ENCODE data around the gene VDAC1. TPM values are rescaled to one million over a fixed set of nuclear protein-coding genes. Genes with fewer than 3 reads are reported as not detected.

The VDAC1 gene
- total and polyA plus RNA-seq, 2 donors from 2014 or later = 148 to 285 TPM

DNA sequence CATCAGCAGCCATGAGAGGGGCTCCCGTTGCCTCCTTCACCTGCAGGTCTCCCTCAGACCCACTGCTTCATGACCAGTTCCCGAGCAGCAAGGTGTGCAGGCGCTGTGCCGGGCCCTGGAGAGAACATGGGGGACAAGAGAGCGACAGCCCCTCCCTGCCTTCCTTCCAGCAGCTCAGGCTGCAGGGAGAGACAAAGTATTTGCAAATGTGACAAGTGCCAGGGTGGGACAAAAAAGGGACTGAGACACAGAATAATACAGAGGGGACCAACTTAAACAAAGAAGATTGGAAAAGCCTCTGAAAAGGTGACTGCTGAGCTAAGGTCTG lies 22.5 kb upstream of the VDAC1 start:
- H3K27me3 ChIP-seq (ENCODE audit: control insufficient read depth, insufficient read depth, low read length) = no peaks in the 10 kb centered on the region
- no peaks in the 10 kb centered on the region for H3K9me3 ChIP-seq (ENCODE audit: control insufficient read depth in 2 of 3, insufficient read depth in 1 of 3, low read length in 3 of 3)
- H3K4me3 ChIP-seq (ENCODE audit: low read length in 3 of 3) = no peak overlapping the region
- H3K9ac ChIP-seq (ENCODE audit: low read length in 3 of 3) = no peak overlapping the region
- no peaks in the 10 kb centered on the region for H3K4me1 ChIP-seq (ENCODE audit: control insufficient read depth in 2 of 3, insufficient read depth in 2 of 3, low read depth in 1 of 3, low read length in 3 of 3)
- TF ChIP-seq, protein P1, sequence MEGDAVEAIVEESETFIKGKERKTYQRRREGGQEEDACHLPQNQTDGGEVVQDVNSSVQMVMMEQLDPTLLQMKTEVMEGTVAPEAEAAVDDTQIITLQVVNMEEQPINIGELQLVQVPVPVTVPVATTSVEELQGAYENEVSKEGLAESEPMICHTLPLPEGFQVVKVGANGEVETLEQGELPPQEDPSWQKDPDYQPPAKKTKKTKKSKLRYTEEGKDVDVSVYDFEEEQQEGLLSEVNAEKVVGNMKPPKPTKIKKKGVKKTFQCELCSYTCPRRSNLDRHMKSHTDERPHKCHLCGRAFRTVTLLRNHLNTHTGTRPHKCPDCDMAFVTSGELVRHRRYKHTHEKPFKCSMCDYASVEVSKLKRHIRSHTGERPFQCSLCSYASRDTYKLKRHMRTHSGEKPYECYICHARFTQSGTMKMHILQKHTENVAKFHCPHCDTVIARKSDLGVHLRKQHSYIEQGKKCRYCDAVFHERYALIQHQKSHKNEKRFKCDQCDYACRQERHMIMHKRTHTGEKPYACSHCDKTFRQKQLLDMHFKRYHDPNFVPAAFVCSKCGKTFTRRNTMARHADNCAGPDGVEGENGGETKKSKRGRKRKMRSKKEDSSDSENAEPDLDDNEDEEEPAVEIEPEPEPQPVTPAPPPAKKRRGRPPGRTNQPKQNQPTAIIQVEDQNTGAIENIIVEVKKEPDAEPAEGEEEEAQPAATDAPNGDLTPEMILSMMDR (IDR thresholded peaks at IDR 0.05; ENCODE audit: borderline replicate concordance, extremely low read depth, insufficient read depth) = no peak
- no peaks in the 10 kb centered on the region for H3K36me3 ChIP-seq (ENCODE audit: control insufficient read depth in 2 of 3, insufficient read depth in 3 of 3, low read length in 3 of 3)
- no peak overlapping the region for H3K27ac ChIP-seq (ENCODE audit: low read depth in 2 of 2, low read length in 2 of 2)
- DNase-seq (no peak), FAIRE-seq (no peak)
- intact Hi-C loops (cut with DNase I) = no loop called here

- H3K9ac ChIP-seq (ENCODE audit: low read length in 3 of 3) = no peak overlapping the region
- TF ChIP-seq, protein P1 (IDR thresholded peaks at IDR 0.05; ENCODE audit: borderline replicate concordance, extremely low read depth, insufficient read depth) = peak; percentile 48
- DNase-seq (peak in 4 of 5 donors; percentile 85 to 92 (median 88)), FAIRE-seq (no peak)
- H3K27me3 ChIP-seq (ENCODE audit: control insufficient read depth, insufficient read depth, low read length) = no peaks in the 10 kb centered on the region
- H3K9me3 ChIP-seq (ENCODE audit: control insufficient read depth in 2 of 3, insufficient read depth in 1 of 3, low read length in 3 of 3) = no peaks in the 10 kb centered on the region
- H3K4me3 ChIP-seq (ENCODE audit: low read length in 3 of 3) = no peak overlapping the region
- H3K4me1 ChIP-seq (ENCODE audit: control insufficient read depth in 2 of 3, insufficient read depth in 2 of 3, low read depth in 1 of 3, low read length in 3 of 3) = no peaks in the 10 kb centered on the region
- intact Hi-C loops (cut with DNase I) = no loop called here
- no peak overlapping the region for H3K27ac ChIP-seq (ENCODE audit: low read depth in 2 of 2, low read length in 2 of 2)
- no peaks in the 10 kb centered on the region for H3K36me3 ChIP-seq (ENCODE audit: control insufficient read depth in 2 of 3, insufficient read depth in 3 of 3, low read length in 3 of 3)
Observed at GRCh38 chr5:134026521-134027287, 21.9 kb upstream of the VDAC1 start.

DNA sequence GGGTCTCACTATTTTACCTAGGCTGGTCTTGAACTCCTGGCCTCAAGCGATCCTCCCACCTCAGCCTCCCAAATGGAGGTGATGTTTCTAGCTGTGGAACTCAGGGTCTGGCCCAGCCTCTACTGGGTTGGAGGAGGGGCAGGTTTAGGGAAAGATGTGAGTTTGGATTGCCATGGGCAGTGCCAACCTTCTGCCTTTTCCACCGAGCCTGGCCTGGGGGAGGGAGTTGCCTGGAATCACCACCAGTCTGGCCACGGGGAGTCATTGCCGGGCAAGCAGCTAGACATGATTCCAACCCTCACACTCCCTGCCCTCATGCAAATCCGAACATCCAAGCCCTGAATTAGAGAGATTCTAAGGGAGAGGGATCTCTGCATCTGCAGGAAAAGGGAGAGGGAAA lies 21.0 kb upstream of the VDAC1 start:
- no peak for DNase-seq
- no peak for FAIRE-seq
- TF ChIP-seq, protein P1 (IDR thresholded peaks at IDR 0.05; ENCODE audit: borderline replicate concordance, extremely low read depth, insufficient read depth) = no peak

GRCh38 chr5:134024811-134025210 lies 20.0 kb upstream of the VDAC1 start:
- Histone ChIP-seq H3K27ac (ENCODE audit: low read depth in 2 of 2, low read length in 2 of 2) (no peak overlapping the region), H3K4me1 (ENCODE audit: control insufficient read depth in 2 of 3, insufficient read depth in 2 of 3, low read depth in 1 of 3, low read length in 3 of 3) (no peaks in the 10 kb centered on the region), H3K36me3 (ENCODE audit: control insufficient read depth in 2 of 3, insufficient read depth in 3 of 3, low read length in 3 of 3) (no peaks in the 10 kb centered on the region), H3K4me3 (ENCODE audit: low read length in 3 of 3) (no peak overlapping the region), H3K9ac (ENCODE audit: low read length in 3 of 3) (no peak overlapping the region), H3K9me3 (ENCODE audit: control insufficient read depth in 2 of 3, insufficient read depth in 1 of 3, low read length in 3 of 3) (no peaks in the 10 kb centered on the region), H3K27me3 (ENCODE audit: control insufficient read depth, insufficient read depth, low read length) (no peaks in the 10 kb centered on the region)
- TF ChIP-seq, protein P1 (IDR thresholded peaks at IDR 0.05; ENCODE audit: borderline replicate concordance, extremely low read depth, insufficient read depth) = no peak
- intact Hi-C loops (cut with DNase I) = no loop called here
- no peak for DNase-seq
- FAIRE-seq = no peak

More for the DNA sequence above, 21.0 kb upstream of the VDAC1 start:
- H3K4me1 ChIP-seq (ENCODE audit: control insufficient read depth in 2 of 3, insufficient read depth in 2 of 3, low read depth in 1 of 3, low read length in 3 of 3) = no peaks in the 10 kb centered on the region
- H3K9ac ChIP-seq (ENCODE audit: low read length in 3 of 3) = no peak overlapping the region
- H3K36me3 ChIP-seq (ENCODE audit: control insufficient read depth in 2 of 3, insufficient read depth in 3 of 3, low read length in 3 of 3) = no peaks in the 10 kb centered on the region
- no peak overlapping the region for H3K27ac ChIP-seq (ENCODE audit: low read depth in 2 of 2, low read length in 2 of 2)
- no peaks in the 10 kb centered on the region for H3K9me3 ChIP-seq (ENCODE audit: control insufficient read depth in 2 of 3, insufficient read depth in 1 of 3, low read length in 3 of 3)
- no peaks in the 10 kb centered on the region for H3K27me3 ChIP-seq (ENCODE audit: control insufficient read depth, insufficient read depth, low read length)
- intact Hi-C loops (cut with DNase I) = no loop called here
- no peak overlapping the region for H3K4me3 ChIP-seq (ENCODE audit: low read length in 3 of 3)
